B cell (primary cell): ENCODE data around the gene SNAP47. TPM values are rescaled to one million over a fixed set of nuclear protein-coding genes. Genes with fewer than 3 reads are reported as not detected.

Experiments
- ATAC-seq: fragments of 200-7000 bp; cut with Tn5 transposase; one replicate; pipeline ENCODE4 v1.10.0; 2021; ENCODE audit warnings: low read depth, mild to moderate bottlenecking, moderate number of reproducible peaks, moderate library complexity
- CTCF ChIA-PET: fragments of 350-600 bp; sonication (Branson Sonifier 250); formaldehyde crosslinking; loops from one replicate; lab custom pipeline; 2021; ENCODE audit warnings: antibody characterized with exemption, inconsistent platforms; lab: Charles Lee
- POLR2A ChIA-PET: fragments of 350-600 bp; sonication (Branson Sonifier 250); formaldehyde crosslinking; loops from one replicate; lab custom pipeline; 2021; ENCODE audit warnings: antibody characterized with exemption; lab: Charles Lee
- DNase-seq: peaks from one replicate; pipeline ENCODE4 v3.0.0; 2013
- H2AFZ ChIP-seq: 2 replicates; pipeline ENCODE4 v1.6.1; 2012; ENCODE audit warnings: mild to moderate bottlenecking, low read depth, low read length; ENCODE audit not compliant: insufficient read depth, poor library complexity, severe bottlenecking
- H3K27ac ChIP-seq, 2 donors: 1 replicate in 1 of 2; 2 replicates in 1 of 2; pipeline ENCODE4 v1.5.1; 2012 to 2013; ENCODE audit warnings: low read length in 2 of 2, mild to moderate bottlenecking in 2 of 2, moderate library complexity in 1 of 2
- H3K27me3 ChIP-seq, 4 experiments: fragments of 200-600 bp in 1 of 4; sonication (generic) in 1 of 4; replicated peaks in 1 of 4; 1 replicate in 2 of 4; 2 replicates in 2 of 4; pipeline versions ENCODE4 v1.6.1 to v1.7.0; 2013 to 2016; ENCODE audit warnings: low read length in 3 of 4, mild to moderate bottlenecking in 2 of 4, mixed read lengths in 1 of 4, moderate library complexity in 1 of 4; ENCODE audit not compliant: insufficient read depth in 4 of 4, control insufficient read depth in 3 of 4; ENCODE audit errors: control extremely low read depth in 1 of 4
- H3K36me3 ChIP-seq, 2 experiments: replicated peaks in 1 of 2; 1 replicate in 1 of 2; 2 replicates in 1 of 2; pipeline versions ENCODE4 v1.6.1 to v1.7.1; 2013; ENCODE audit warnings: low read length in 1 of 2; ENCODE audit not compliant: insufficient read depth in 2 of 2, control insufficient read depth in 1 of 2; ENCODE audit errors: control extremely low read depth in 1 of 2, extremely low read depth in 1 of 2
- H3K4me1 ChIP-seq, 2 donors: fragments of 200-600 bp in 1 of 2; sonication (generic) in 1 of 2; 1 replicate in 1 of 2; 2 replicates in 1 of 2; pipeline versions ENCODE4 v1.5.1 to v1.6.1; 2013 to 2017; ENCODE audit warnings: low read length in 2 of 2; ENCODE audit not compliant: control insufficient read depth in 2 of 2, insufficient read depth in 2 of 2
- H3K4me2 ChIP-seq: replicated peaks from 2 replicates; pipeline ENCODE3; 2012; ENCODE audit warnings: mild to moderate bottlenecking, low read depth, low read length; ENCODE audit not compliant: poor library complexity, severe bottlenecking
- H3K4me3 ChIP-seq, 5 experiments: fragments of 200-600 bp in 1 of 5; sonication (generic) in 1 of 5; 1 replicate in 3 of 5; 2 replicates in 2 of 5; pipeline versions ENCODE4 v1.5.1 to v1.7.0; 2011 to 2016; ENCODE audit warnings: low read length in 4 of 5, mild to moderate bottlenecking in 4 of 5, low read depth in 2 of 5, control low read depth in 1 of 5, moderate library complexity in 1 of 5; ENCODE audit not compliant: insufficient read depth in 1 of 5; ENCODE audit errors: control extremely low read depth in 1 of 5, extremely low read depth in 1 of 5
- H3K79me2 ChIP-seq: fragments of 200-600 bp; sonication (generic); one replicate; pipeline ENCODE4 v1.6.0; 2016; ENCODE audit warnings: low read length; ENCODE audit not compliant: control insufficient read depth, insufficient read depth
- H3K9ac ChIP-seq: fragments of 200-600 bp; sonication (generic); 2 replicates; pipeline ENCODE4 v1.6.1; 2017; ENCODE audit warnings: mild to moderate bottlenecking, low read length, moderate library complexity
- H3K9me3 ChIP-seq, 3 donors: one replicate each; pipeline versions ENCODE4 v1.6.1 to v1.7.1; 2013; ENCODE audit warnings: low read length in 2 of 3; ENCODE audit not compliant: control insufficient read depth in 2 of 3, insufficient read depth in 1 of 3; ENCODE audit errors: control extremely low read depth in 1 of 3
- H4K20me1 ChIP-seq: 2 replicates; pipeline ENCODE4 v1.6.0; 2012; ENCODE audit warnings: mild to moderate bottlenecking, low read length; ENCODE audit not compliant: insufficient read depth, control insufficient read depth, poor library complexity, severe bottlenecking
- H3K27ac Mint-ChIP-seq: one replicate; pipeline ENCODE4 v1.8.0; 2021; ENCODE audit warnings: mixed read lengths
- H3K27me3 Mint-ChIP-seq: one replicate; pipeline ENCODE4 v1.8.0; 2021; ENCODE audit warnings: mixed read lengths
- H3K4me1 Mint-ChIP-seq: one replicate; pipeline ENCODE4 v1.8.0; 2021; ENCODE audit warnings: mixed read lengths
- H3K4me3 Mint-ChIP-seq: one replicate; pipeline ENCODE4 v1.8.0; 2021; ENCODE audit warnings: mixed read lengths
- H3K9me3 Mint-ChIP-seq: one replicate; pipeline ENCODE4 v1.8.0; 2022; ENCODE audit warnings: mixed read lengths; ENCODE audit not compliant: insufficient read depth
- EZH2 ChIP-seq: IDR thresholded peaks from 2 replicates; pipeline ENCODE4 v1.6.1; 2012; ENCODE audit warnings: borderline replicate concordance, low read depth, mild to moderate bottlenecking, moderate library complexity, low read length; ENCODE audit not compliant: insufficient read depth, poor library complexity, severe bottlenecking
- WGBS: methylation state at CpG from one replicate; pipeline ENCODE4 v1.1.5; 2013; ENCODE audit warnings: missing lambda C conversion rate; ENCODE audit not compliant: insufficient coverage; 5-methylcytosine and 5-hydroxymethylcytosine counted together
- intact Hi-C: fragments of 100-400 bp; cut with micrococcal nuclease; formaldehyde crosslinking; loops from one replicate; pipeline ENCODE4 v1.10.0; 2022
- polyA plus RNA-seq: library from polyadenylated mRNA; depleted of rRNA; stranded (reverse); fragments of >200 nt; gene quantifications from 2 replicates; pipeline ENCODE4 v1.2.3, GENCODE V29; 2012
- total RNA-seq, 2 donors: library from RNA; stranded (reverse); fragments of 120-200 nt in 1 of 2; gene quantifications; 1 replicate in 1 of 2; 2 replicates in 1 of 2; pipeline versions ENCODE4 v1.2.3 to v1.2.4, GENCODE V29; 2013 to 2022
- TF ChIP-seq, protein P1 (sequence below): fragments of 200-600 bp; IDR thresholded peaks from one replicate; pipeline ENCODE4 v1.8.0; 2022; ENCODE audit warnings: antibody characterized with exemption, mild to moderate bottlenecking

SNAP47 gene
- total and polyA plus RNA-seq, 2 donors (not counting 1 experiment from before 2014, with no cell fraction given): 25.6 to 34.9 TPM

DNA sequence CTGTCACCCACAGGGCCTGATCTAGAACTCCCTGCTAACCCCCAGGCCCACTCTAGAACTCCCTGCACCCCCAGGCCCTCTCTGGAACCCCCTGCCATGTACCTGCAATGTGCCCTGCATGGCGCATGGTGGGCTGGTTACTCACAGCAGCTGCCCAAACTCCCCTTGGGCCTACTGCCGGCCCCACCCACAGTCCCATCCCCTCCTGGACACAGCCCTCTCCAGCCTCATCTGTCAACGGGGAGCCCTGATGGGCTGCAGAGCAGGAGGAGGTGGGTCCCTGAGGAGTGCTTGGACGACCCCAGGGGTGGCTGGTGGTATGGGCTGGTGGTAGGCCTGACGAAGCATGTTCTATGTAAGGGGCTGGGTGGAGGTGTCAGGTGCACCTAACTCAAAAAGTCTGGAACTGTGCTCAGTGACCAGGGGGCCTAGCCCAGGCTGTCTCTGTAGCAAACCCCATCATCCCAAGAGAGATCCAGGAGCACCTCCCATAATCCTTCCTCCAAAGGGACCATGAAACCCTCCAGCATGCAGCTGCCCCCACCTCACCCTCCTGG is 61.2 kb downstream of the SNAP47 start:
- H4K20me1 ChIP-seq: no peaks in the 10 kb centered on the region
- H3K36me3 ChIP-seq: no peaks in the 10 kb centered on the region
- no peak overlapping the region for H3K4me3 Mint-ChIP-seq
- no peaks in the 10 kb centered on the region for H3K79me2 ChIP-seq
- intact Hi-C loops: no loop called here
- no peak overlapping the region for H3K27ac Mint-ChIP-seq
- no peaks in the 10 kb centered on the region for H3K4me1 ChIP-seq
- no peak for DNase-seq
- TF ChIP-seq, protein P1, sequence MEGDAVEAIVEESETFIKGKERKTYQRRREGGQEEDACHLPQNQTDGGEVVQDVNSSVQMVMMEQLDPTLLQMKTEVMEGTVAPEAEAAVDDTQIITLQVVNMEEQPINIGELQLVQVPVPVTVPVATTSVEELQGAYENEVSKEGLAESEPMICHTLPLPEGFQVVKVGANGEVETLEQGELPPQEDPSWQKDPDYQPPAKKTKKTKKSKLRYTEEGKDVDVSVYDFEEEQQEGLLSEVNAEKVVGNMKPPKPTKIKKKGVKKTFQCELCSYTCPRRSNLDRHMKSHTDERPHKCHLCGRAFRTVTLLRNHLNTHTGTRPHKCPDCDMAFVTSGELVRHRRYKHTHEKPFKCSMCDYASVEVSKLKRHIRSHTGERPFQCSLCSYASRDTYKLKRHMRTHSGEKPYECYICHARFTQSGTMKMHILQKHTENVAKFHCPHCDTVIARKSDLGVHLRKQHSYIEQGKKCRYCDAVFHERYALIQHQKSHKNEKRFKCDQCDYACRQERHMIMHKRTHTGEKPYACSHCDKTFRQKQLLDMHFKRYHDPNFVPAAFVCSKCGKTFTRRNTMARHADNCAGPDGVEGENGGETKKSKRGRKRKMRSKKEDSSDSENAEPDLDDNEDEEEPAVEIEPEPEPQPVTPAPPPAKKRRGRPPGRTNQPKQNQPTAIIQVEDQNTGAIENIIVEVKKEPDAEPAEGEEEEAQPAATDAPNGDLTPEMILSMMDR: no peak
- no peaks in the 10 kb centered on the region for H3K9me3 Mint-ChIP-seq
- H3K9ac ChIP-seq: no peak overlapping the region
- no peak overlapping the region for H2AFZ ChIP-seq
- no peak overlapping the region for H3K27ac ChIP-seq
- no peaks in the 10 kb centered on the region for H3K4me1 Mint-ChIP-seq
- CTCF ChIA-PET: no interaction called here
- peaks cover 10% of the 10 kb centered on the region for H3K27me3 Mint-ChIP-seq
- H3K9me3 ChIP-seq: no peaks in the 10 kb centered on the region
- no peak overlapping the region for H3K4me2 ChIP-seq
- POLR2A ChIA-PET: no interaction called here
- 92% methylated on average over 2 of the region's 5 CpGs for WGBS
- peaks cover 0 to 12% (median 0%) of the 10 kb centered on the region in 4 experiments for H3K27me3 ChIP-seq
- H3K4me3 ChIP-seq: no peak overlapping the region
- no peak for ATAC-seq

DNA sequence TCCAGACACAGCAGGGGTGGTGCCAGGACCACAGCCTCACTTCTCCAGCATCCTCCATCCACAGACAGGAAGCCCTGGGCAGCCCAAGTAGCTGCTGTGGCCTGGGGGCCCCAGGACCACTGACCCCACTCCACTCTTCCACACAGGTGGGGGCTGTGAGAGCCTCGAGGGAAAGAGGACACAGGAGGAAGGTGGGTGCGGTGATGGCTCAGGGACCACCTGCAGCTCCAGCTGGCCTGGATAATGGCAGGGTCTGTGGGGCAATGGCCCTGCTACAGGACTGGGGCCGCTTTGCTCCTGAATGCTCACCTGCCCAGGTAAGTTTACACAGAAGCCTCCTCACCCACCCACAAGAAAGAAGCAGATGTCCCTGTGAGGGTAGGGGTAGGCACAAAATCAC is 61.9 kb downstream of the SNAP47 start:
- no peak overlapping the region for H3K4me3 Mint-ChIP-seq
- no peak overlapping the region for H3K27ac Mint-ChIP-seq
- Histone ChIP-seq H3K4me2 (no peak overlapping the region), H3K27me3 (peaks cover 0 to 12% (median 0%) of the 10 kb centered on the region in 4 experiments), H3K4me1 (no peaks in the 10 kb centered on the region), H3K9ac (no peak overlapping the region), H3K4me3 (no peak overlapping the region), H3K36me3 (no peaks in the 10 kb centered on the region), H2AFZ (no peak overlapping the region), H3K27ac (no peak overlapping the region), H3K79me2 (no peaks in the 10 kb centered on the region), H3K9me3 (no peaks in the 10 kb centered on the region), H4K20me1 (no peaks in the 10 kb centered on the region)
- DNase-seq: no peak
- no peak for ATAC-seq
- ChIA-PET POLR2A (no interaction called here), CTCF (no interaction called here)
- peaks cover 11% of the 10 kb centered on the region for H3K27me3 Mint-ChIP-seq
- no CpG with 5 or more reads among the region's 3 CpGs for WGBS
- TF ChIP-seq EZH2: no peak
- TF ChIP-seq, protein P1: no peak
- intact Hi-C loops: no loop called here
- H3K9me3 Mint-ChIP-seq: no peaks in the 10 kb centered on the region
- no peaks in the 10 kb centered on the region for H3K4me1 Mint-ChIP-seq
